Esophagus squamous epithelium (tissue), 5 donors: ENCODE results near the gene SCRT2. TPM values are rescaled to one million over a fixed set of nuclear protein-coding genes. Genes with fewer than 3 reads are reported as not detected.
A peak's percentile ranks its signal among the peaks of the same experiment; 100 is the strongest.

Source experiments
- DNase-seq: peaks from one replicate; lab custom pipeline; 2025; lab: John Stamatoyannopoulos, UW
- H3K27ac ChIP-seq, 4 donors: fragments of 200-600 bp; sonication (generic); one replicate each; pipeline ENCODE4 v1.5.1; 2016 to 2019; ENCODE audit warnings: mild to moderate bottlenecking in 1 of 4
- H3K27me3 ChIP-seq, 4 donors: fragments of 200-600 bp; sonication (generic); 1 replicate in 3 of 4; 2 replicates in 1 of 4; pipeline versions ENCODE4 v1.5.1 to v1.6.0; 2017 to 2021; ENCODE audit warnings: antibody characterized with exemption in 1 of 4
- H3K36me3 ChIP-seq, 3 donors: fragments of 200-600 bp; sonication (generic); one replicate each; pipeline ENCODE4 v1.5.1; 2016 to 2019
- H3K4me1 ChIP-seq, 3 donors: fragments of 200-600 bp; sonication (generic); one replicate each; pipeline ENCODE4 v1.5.1; 2017 to 2019
- H3K4me3 ChIP-seq, 4 donors: fragments of 200-600 bp; sonication (generic); 1 replicate in 3 of 4; 2 replicates in 1 of 4; pipeline ENCODE4 v1.5.1; 2016 to 2019; ENCODE audit warnings: mild to moderate bottlenecking in 2 of 4, moderate library complexity in 1 of 4
- H3K9me3 ChIP-seq, 3 donors: fragments of 200-600 bp; sonication (generic); one replicate each; pipeline ENCODE4 v1.5.1; 2016 to 2019
- POLR2A ChIP-seq, 4 donors: fragments of 450-650 bp; IDR thresholded peaks; one replicate each; pipeline ENCODE4 v1.6.1; 2017; ENCODE audit warnings: antibody characterized with exemption in 4 of 4, mild to moderate bottlenecking in 4 of 4, moderate library complexity in 3 of 4
- WGBS, 2 donors: methylation state at CpG; one replicate each; pipeline ENCODE4 v1.1.5; 2018; 5-methylcytosine and 5-hydroxymethylcytosine counted together
- intact Hi-C: fragments of 100-400 bp; cut with DNase I; formaldehyde crosslinking; loops from one replicate; pipeline ENCODE4 v1.15.0; 2022
- total RNA-seq, 4 donors: library from RNA; depleted of rRNA; stranded (reverse); fragments of >200 nt; gene quantifications; one replicate each; pipeline ENCODE4 v1.1.0, GENCODE V29; 2016
- TF ChIP-seq, protein P1 (sequence below), 6 experiments: fragments of 450-650 bp in 4 of 6; fragments of 200-600 bp in 2 of 6; sonication (generic) in 2 of 6; IDR thresholded peaks; one replicate each; pipeline ENCODE4 v1.5.1; 2016 to 2019; ENCODE audit warnings: antibody characterized with exemption in 6 of 6, mild to moderate bottlenecking in 4 of 6, moderate library complexity in 4 of 6
- donor health status: DM: yes; HTN: yes; CAD: no.

The SCRT2 gene
- total RNA-seq, 4 donors from 2014 or later, result not detected

GRCh38 chr20:664151-664550 is 11.5 kb downstream of the SCRT2 start:
- peaks cover 7 to 20% (median 15%) of the 10 kb centered on the region in 3 donors for H3K4me1 ChIP-seq
- no CpG with 5 or more reads among the region's 60 CpGs for WGBS, 2 donors
- DNase-seq, result no peak
- intact Hi-C loops, result no loop called here
- H3K9me3 ChIP-seq, result no peaks in the 10 kb centered on the region
- peaks cover 5 to 99% (median 21%) of the 10 kb centered on the region in 4 donors for H3K27me3 ChIP-seq
- no peak for TF ChIP-seq POLR2A (IDR thresholded peaks at IDR 0.05)
- TF ChIP-seq, protein P1, sequence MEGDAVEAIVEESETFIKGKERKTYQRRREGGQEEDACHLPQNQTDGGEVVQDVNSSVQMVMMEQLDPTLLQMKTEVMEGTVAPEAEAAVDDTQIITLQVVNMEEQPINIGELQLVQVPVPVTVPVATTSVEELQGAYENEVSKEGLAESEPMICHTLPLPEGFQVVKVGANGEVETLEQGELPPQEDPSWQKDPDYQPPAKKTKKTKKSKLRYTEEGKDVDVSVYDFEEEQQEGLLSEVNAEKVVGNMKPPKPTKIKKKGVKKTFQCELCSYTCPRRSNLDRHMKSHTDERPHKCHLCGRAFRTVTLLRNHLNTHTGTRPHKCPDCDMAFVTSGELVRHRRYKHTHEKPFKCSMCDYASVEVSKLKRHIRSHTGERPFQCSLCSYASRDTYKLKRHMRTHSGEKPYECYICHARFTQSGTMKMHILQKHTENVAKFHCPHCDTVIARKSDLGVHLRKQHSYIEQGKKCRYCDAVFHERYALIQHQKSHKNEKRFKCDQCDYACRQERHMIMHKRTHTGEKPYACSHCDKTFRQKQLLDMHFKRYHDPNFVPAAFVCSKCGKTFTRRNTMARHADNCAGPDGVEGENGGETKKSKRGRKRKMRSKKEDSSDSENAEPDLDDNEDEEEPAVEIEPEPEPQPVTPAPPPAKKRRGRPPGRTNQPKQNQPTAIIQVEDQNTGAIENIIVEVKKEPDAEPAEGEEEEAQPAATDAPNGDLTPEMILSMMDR (IDR thresholded peaks at IDR 0.05), result no peak
- no peak overlapping the region for H3K27ac ChIP-seq
- H3K4me3 ChIP-seq, result no peak overlapping the region
- no peaks in the 10 kb centered on the region for H3K36me3 ChIP-seq

GRCh38 chr20:663315-664090 is 12.1 kb downstream of the SCRT2 start:
- TF ChIP-seq, protein P1 (IDR thresholded peaks at IDR 0.05), result no peak
- no peak for TF ChIP-seq POLR2A (IDR thresholded peaks at IDR 0.05)
- no peak for DNase-seq
- 7 to 37% methylated on average over 17 to 77 of the region's 84 CpGs for WGBS, 2 donors

DNA sequence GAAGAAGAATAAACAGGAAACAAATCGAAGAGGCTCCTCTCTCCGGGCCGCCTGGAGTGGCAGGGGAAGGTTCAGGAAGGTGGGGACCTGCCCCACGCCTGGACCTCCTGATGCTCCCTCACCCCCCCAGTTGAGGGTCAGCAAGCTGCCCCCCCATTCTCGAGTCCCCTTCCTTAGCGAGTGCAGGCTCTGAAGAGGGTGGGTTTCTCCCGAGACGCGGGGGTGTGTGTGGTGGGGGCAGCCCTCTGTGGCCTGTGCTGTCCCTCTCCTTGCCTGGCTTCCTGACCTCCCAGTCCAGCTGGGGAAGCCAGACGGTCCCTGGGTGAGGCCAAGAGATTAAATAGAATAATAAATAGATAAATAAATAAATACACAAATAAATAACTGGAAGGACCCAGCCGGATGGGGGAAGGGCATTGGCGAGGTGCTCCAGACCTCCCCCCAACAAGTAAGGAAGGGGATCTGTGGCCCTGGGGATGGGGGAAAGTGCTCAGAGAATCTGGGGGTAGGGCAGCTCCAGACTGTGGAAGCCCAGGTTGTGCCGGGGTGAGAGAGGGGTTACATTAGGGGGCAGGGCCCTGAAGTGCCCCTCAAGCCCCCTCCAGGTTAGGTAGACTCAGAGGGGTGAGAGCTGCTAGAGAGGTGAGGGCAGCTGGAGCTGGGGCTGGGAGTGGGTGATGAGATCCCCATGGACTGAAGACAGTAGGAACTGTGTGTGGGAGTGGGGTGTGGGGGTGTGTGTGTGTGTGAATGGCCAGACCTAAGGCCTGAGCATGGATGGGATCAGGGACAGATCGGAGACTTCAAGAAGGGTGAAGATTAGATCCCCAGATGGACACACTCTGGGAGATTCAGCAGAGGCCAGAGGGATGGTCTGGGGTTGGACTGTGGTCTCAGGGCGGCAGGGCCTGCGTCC is 13.1 kb downstream of the SCRT2 start:
- H3K4me3 ChIP-seq, result peak overlapping the region in 1 of 4 donors; percentile 28
- H3K27me3 ChIP-seq, result peaks cover 5 to 95% (median 21%) of the 10 kb centered on the region in 4 donors
- TF ChIP-seq POLR2A (IDR thresholded peaks at IDR 0.05), result no peak
- TF ChIP-seq, protein P1 (IDR thresholded peaks at IDR 0.05), result no peak
- no peak overlapping the region for H3K27ac ChIP-seq
- H3K9me3 ChIP-seq, result no peaks in the 10 kb centered on the region
- H3K36me3 ChIP-seq, result no peaks in the 10 kb centered on the region
- 37 to 38% methylated on average over 9 of the region's 16 CpGs for WGBS, 2 donors
- intact Hi-C loops, result no loop called here
- no peak for DNase-seq
- H3K4me1 ChIP-seq, result peaks cover 7 to 20% (median 15%) of the 10 kb centered on the region in 3 donors

More at GRCh38 chr20:663315-664090, 12.1 kb downstream of the SCRT2 start:
- Histone ChIP-seq H3K4me1 (peaks cover 7 to 20% (median 15%) of the 10 kb centered on the region in 3 donors), H3K9me3 (no peaks in the 10 kb centered on the region), H3K27me3 (peaks cover 5 to 100% (median 21%) of the 10 kb centered on the region in 4 donors), H3K27ac (no peak overlapping the region), H3K36me3 (no peaks in the 10 kb centered on the region), H3K4me3 (peak overlapping the region in 1 of 4 donors; percentile 9)
- intact Hi-C loops, result no loop called here

- intact Hi-C loops, result no loop called here
- no peaks in the 10 kb centered on the region for H3K9me3 ChIP-seq
- H3K36me3 ChIP-seq, result no peaks in the 10 kb centered on the region
- no peak overlapping the region for H3K27ac ChIP-seq
- WGBS, 2 donors, result 15 to 32% methylated on average over 11 of the region's 29 CpGs
- H3K27me3 ChIP-seq, result peaks cover 5 to 94% (median 21%) of the 10 kb centered on the region in 4 donors
- TF ChIP-seq, protein P1 (IDR thresholded peaks at IDR 0.05), result no peak
- no peak for TF ChIP-seq POLR2A (IDR thresholded peaks at IDR 0.05)
- peak overlapping the region in 1 of 4 donors; percentile 28 for H3K4me3 ChIP-seq
- H3K4me1 ChIP-seq, result peaks cover 7 to 20% (median 15%) of the 10 kb centered on the region in 3 donors
- DNase-seq, result no peak
Observed at GRCh38 chr20:661474-662270, 13.9 kb downstream of the SCRT2 start.
